H9 (cell line): Measurements from ENCODE around the gene ETNK2. TPM values are rescaled to one million over a fixed set of nuclear protein-coding genes. Genes with fewer than 3 reads are reported as not detected.

Experiments
- DNase-seq: peaks from one replicate; pipeline ENCODE4 v3.0.0-alpha.2; 2017
- H2AFZ ChIP-seq: one replicate; pipeline ENCODE4 v1.6.1; 2013; ENCODE audit warnings: mild to moderate bottlenecking, low read length, control low read depth, moderate library complexity
- H2AK5ac ChIP-seq: 2 replicates; pipeline ENCODE4 v1.6.1; 2013; ENCODE audit warnings: low read length, control low read depth, mixed read lengths; ENCODE audit not compliant: insufficient read length
- H2BK120ac ChIP-seq: one replicate; pipeline ENCODE4 v1.6.1; 2013; ENCODE audit warnings: low read depth, mild to moderate bottlenecking, low read length, control low read depth, inconsistent platforms; ENCODE audit not compliant: poor library complexity, severe bottlenecking
- H2BK12ac ChIP-seq: 2 replicates; pipeline ENCODE4 v1.6.1; 2013; ENCODE audit warnings: low read length, control low read depth, mixed read lengths, low read depth; ENCODE audit not compliant: insufficient read length
- H2BK15ac ChIP-seq: 2 replicates; pipeline ENCODE4 v1.6.1; 2013; ENCODE audit warnings: low read depth, low read length, control low read depth
- H2BK20ac ChIP-seq: one replicate; pipeline ENCODE4 v1.6.1; 2013; ENCODE audit warnings: low read depth, mild to moderate bottlenecking, low read length, control low read depth, inconsistent platforms; ENCODE audit not compliant: poor library complexity, severe bottlenecking
- H2BK5ac ChIP-seq: 2 replicates; pipeline ENCODE4 v1.6.1; 2013; ENCODE audit warnings: low read length, control low read depth, mixed read lengths; ENCODE audit not compliant: insufficient read length
- H3K14ac ChIP-seq: 2 replicates; pipeline ENCODE4 v1.6.1; 2013; ENCODE audit warnings: low read length, control low read depth; ENCODE audit not compliant: insufficient read depth
- H3K18ac ChIP-seq: 2 replicates; pipeline ENCODE4 v1.6.1; 2013; ENCODE audit warnings: low read depth, mild to moderate bottlenecking, mixed read lengths, low read length, control low read depth; ENCODE audit not compliant: insufficient read length
- H3K23ac ChIP-seq: 2 replicates; pipeline ENCODE4 v1.6.1; 2013; ENCODE audit warnings: low read length, control low read depth, mixed read lengths, low read depth; ENCODE audit not compliant: insufficient read length
- H3K23me2 ChIP-seq: 2 replicates; pipeline ENCODE4 v1.6.1; 2013; ENCODE audit warnings: low read depth, mild to moderate bottlenecking, mixed read lengths, low read length, control low read depth; ENCODE audit not compliant: insufficient read length, poor library complexity, severe bottlenecking
- H3K27ac ChIP-seq: 2 replicates; pipeline ENCODE4 v1.5.1; 2013; ENCODE audit warnings: low read length, control low read depth, mixed read lengths, low read depth; ENCODE audit not compliant: insufficient read length
- H3K27me3 ChIP-seq: 2 replicates; pipeline ENCODE4 v1.6.1; 2013; ENCODE audit warnings: low read length, control low read depth, inconsistent platforms; ENCODE audit not compliant: insufficient read depth
- H3K4ac ChIP-seq: 2 replicates; pipeline ENCODE4 v1.6.1; 2013; ENCODE audit warnings: low read depth, mild to moderate bottlenecking, control low read depth, inconsistent platforms, low read length, moderate library complexity
- H3K4me1 ChIP-seq: 2 replicates; pipeline ENCODE4 v1.6.1; 2013; ENCODE audit warnings: low read length, control low read depth, inconsistent platforms; ENCODE audit not compliant: insufficient read depth
- H3K4me2 ChIP-seq: 2 replicates; pipeline ENCODE4 v1.6.1; 2013; ENCODE audit warnings: low read length, control low read depth, mixed read lengths; ENCODE audit not compliant: insufficient read length, insufficient read depth
- H3K56ac ChIP-seq: 2 replicates; pipeline ENCODE4 v1.6.1; 2013; ENCODE audit warnings: low read depth, mild to moderate bottlenecking, mixed read lengths, low read length, control low read depth; ENCODE audit not compliant: insufficient read length
- H3K79me1 ChIP-seq: 2 replicates; pipeline ENCODE4 v1.6.1; 2013; ENCODE audit warnings: low read depth, mild to moderate bottlenecking, moderate library complexity, low read length, control low read depth, inconsistent platforms; ENCODE audit not compliant: insufficient read depth, poor library complexity, severe bottlenecking
- H3K79me2 ChIP-seq: 2 replicates; pipeline ENCODE4 v1.6.1; 2013; ENCODE audit warnings: low read length, control low read depth, inconsistent platforms; ENCODE audit not compliant: insufficient read depth
- H3K9ac ChIP-seq: 2 replicates; pipeline ENCODE4 v1.6.1; 2013; ENCODE audit warnings: low read length, control low read depth, mixed read lengths; ENCODE audit not compliant: insufficient read length; ENCODE audit errors: extremely low read depth
- H3K9me3 ChIP-seq: one replicate; pipeline ENCODE4 v1.6.1; 2013; ENCODE audit warnings: low read depth, low read length, inconsistent platforms; ENCODE audit not compliant: control insufficient read depth
- H3T11ph ChIP-seq: one replicate; pipeline ENCODE4 v1.6.1; 2013; ENCODE audit warnings: mild to moderate bottlenecking, low read length, control low read depth, inconsistent platforms
- H4K20me1 ChIP-seq: one replicate; pipeline ENCODE4 v1.6.1; 2013; ENCODE audit not compliant: control insufficient read depth, insufficient read length, insufficient read depth
- H4K5ac ChIP-seq: 2 replicates; pipeline ENCODE4 v1.6.1; 2013; ENCODE audit warnings: low read depth, mild to moderate bottlenecking, mixed read lengths, low read length, control low read depth; ENCODE audit not compliant: insufficient read length
- H4K8ac ChIP-seq: replicated peaks from 2 replicates; pipeline ENCODE4 v1.6.1; 2013; ENCODE audit warnings: low read length, control low read depth, mixed read lengths, low read depth; ENCODE audit not compliant: insufficient read length
- H4K91ac ChIP-seq: 2 replicates; pipeline ENCODE4 v1.6.1; 2013; ENCODE audit warnings: low read depth, mild to moderate bottlenecking, moderate library complexity, mixed read lengths, low read length, control low read depth; ENCODE audit not compliant: insufficient read length
- H3K27ac Mint-ChIP-seq, 3 experiments: 2 replicates in 2 of 3; 3 replicates in 1 of 3; pipeline ENCODE4 v1.8.0; 2020 to 2021; ENCODE audit warnings: mixed read lengths in 3 of 3, mild to moderate bottlenecking in 1 of 3, moderate library complexity in 1 of 3
- H3K27me3 Mint-ChIP-seq: 2 replicates; pipeline ENCODE4 v1.8.0; 2021; ENCODE audit warnings: low read depth, mild to moderate bottlenecking, moderate library complexity, mixed read lengths
- H3K36me3 Mint-ChIP-seq, 3 experiments: 2 replicates in 2 of 3; 3 replicates in 1 of 3; pipeline ENCODE4 v1.8.0; 2020 to 2021; ENCODE audit warnings: low read depth in 3 of 3, mixed read lengths in 3 of 3; ENCODE audit not compliant: insufficient read depth in 1 of 3
- H3K4me1 Mint-ChIP-seq, 2 experiments: 2 replicates each; pipeline ENCODE4 v1.8.0; 2020; ENCODE audit warnings: mixed read lengths in 2 of 2
- H3K4me3 Mint-ChIP-seq, 2 experiments: 2 replicates in 1 of 2; 3 replicates in 1 of 2; pipeline ENCODE4 v1.8.0; 2020 to 2021; ENCODE audit warnings: mild to moderate bottlenecking in 2 of 2, mixed read lengths in 2 of 2, moderate library complexity in 1 of 2
- H3K9me3 Mint-ChIP-seq, 2 experiments: 2 replicates in 1 of 2; 3 replicates in 1 of 2; pipeline ENCODE4 v1.8.0; 2020; ENCODE audit warnings: mild to moderate bottlenecking in 2 of 2, mixed read lengths in 2 of 2, moderate library complexity in 1 of 2
- WGBS: extraction: QIAGEN DNeasy Blood & Tissue Kit; methylation state at CpG from one replicate; pipeline ENCODE4 v1.1.7; 2013; ENCODE audit warnings: missing lambda C conversion rate, low lambda C conversion rate, mixed read lengths; ENCODE audit not compliant: insufficient read length; ENCODE audit errors: extremely low coverage; 5-methylcytosine and 5-hydroxymethylcytosine counted together
- total RNA-seq: library from RNA; stranded (reverse); gene quantifications from 2 replicates; pipeline ENCODE4 v1.2.1, GENCODE V29; 2021
- TF ChIP-seq, protein P1 (sequence below): fragments of 200-600 bp; sonication (generic); conservative IDR thresholded peaks from 3 replicates; pipeline ENCODE4 v1.8.0; 2021; ENCODE audit warnings: antibody characterized with exemption, mild to moderate bottlenecking

The ETNK2 gene
- total RNA-seq, 1 experiment from 2014 or later: 17.6 TPM

DNA sequence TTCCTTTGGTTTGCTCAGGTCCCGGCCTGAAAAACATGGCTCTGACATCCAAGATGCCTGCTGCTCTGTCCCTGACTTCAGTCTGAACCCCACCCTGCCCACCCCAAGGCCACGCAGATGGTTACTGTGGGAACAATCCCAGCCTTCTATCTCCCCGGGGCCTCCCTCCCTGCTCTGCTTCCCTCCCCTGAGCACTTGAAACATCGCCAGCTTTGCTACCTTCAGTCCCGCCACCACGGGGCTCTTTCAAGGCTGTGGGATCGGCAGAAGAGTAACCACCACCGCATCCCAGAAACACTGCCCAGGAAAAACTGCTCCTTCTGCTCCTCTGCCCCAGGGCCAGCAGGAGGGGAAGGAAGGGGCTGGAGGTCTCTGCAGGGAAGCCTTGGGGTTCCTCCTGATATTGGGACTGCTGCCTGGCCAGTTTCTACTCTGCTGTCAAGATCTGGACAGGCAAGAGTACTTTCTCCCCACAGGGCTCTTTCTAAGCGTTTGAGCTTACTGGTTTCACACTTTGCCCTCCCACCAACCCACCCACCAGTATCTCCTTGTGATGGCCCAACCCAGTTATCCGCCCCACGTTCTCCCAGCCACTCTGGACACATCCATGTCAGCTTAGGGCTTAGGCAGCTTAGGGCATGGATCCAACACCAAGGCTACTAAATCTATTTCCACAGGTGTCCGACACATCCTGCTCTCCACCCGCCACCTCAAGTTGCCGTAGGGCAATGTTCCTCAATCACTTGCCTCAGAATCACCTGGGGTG, 8.4 kb downstream of the ETNK2 start:
- Mint-ChIP-seq H3K27me3 (peaks cover 12% of the 10 kb centered on the region), H3K4me3 (no peak overlapping the region), H3K27ac (no peak overlapping the region), H3K36me3 (peaks cover 3 to 22% (median 10%) of the 10 kb centered on the region in 3 experiments; a peak in 5 of 7 replicates), H3K9me3 (no peaks in the 10 kb centered on the region), H3K4me1 (peaks cover 30 to 32% of the 10 kb centered on the region in 2 experiments)
- Histone ChIP-seq H4K20me1 (no peaks in the 10 kb centered on the region), H3K9me3 (no peaks in the 10 kb centered on the region), H2BK12ac (no peak overlapping the region), H3K27me3 (no peaks in the 10 kb centered on the region), H3K4me2 (no peak overlapping the region), H2AK5ac (no peak overlapping the region), H2BK15ac (no peak overlapping the region), H4K91ac (no peak overlapping the region), H4K5ac (no peak overlapping the region), H3K23me2 (no peaks in the 10 kb centered on the region), H2AFZ (no peak overlapping the region), H3K23ac (no peak overlapping the region), H3K79me2 (no peaks in the 10 kb centered on the region), H3K4ac (no peak overlapping the region), H3K4me1 (peaks cover 4% of the 10 kb centered on the region; the same call in 1 of the 2 replicates), H3K79me1 (no peaks in the 10 kb centered on the region), H2BK5ac (no peak overlapping the region), H3K56ac (no peak overlapping the region), H4K8ac (no peak overlapping the region), H2BK120ac (no peak overlapping the region), H3K27ac (no peak overlapping the region), H3K18ac (no peak overlapping the region), H3K9ac (no peak overlapping the region), H3K14ac (no peak overlapping the region), H2BK20ac (no peak overlapping the region), H3T11ph (no peak overlapping the region)
- WGBS: no CpG with 5 or more reads among the region's 14 CpGs
- DNase-seq: no peak
- TF ChIP-seq, protein P1, sequence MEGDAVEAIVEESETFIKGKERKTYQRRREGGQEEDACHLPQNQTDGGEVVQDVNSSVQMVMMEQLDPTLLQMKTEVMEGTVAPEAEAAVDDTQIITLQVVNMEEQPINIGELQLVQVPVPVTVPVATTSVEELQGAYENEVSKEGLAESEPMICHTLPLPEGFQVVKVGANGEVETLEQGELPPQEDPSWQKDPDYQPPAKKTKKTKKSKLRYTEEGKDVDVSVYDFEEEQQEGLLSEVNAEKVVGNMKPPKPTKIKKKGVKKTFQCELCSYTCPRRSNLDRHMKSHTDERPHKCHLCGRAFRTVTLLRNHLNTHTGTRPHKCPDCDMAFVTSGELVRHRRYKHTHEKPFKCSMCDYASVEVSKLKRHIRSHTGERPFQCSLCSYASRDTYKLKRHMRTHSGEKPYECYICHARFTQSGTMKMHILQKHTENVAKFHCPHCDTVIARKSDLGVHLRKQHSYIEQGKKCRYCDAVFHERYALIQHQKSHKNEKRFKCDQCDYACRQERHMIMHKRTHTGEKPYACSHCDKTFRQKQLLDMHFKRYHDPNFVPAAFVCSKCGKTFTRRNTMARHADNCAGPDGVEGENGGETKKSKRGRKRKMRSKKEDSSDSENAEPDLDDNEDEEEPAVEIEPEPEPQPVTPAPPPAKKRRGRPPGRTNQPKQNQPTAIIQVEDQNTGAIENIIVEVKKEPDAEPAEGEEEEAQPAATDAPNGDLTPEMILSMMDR: no peak
